Measurements from ENCODE around the gene HES3.

HES3 gene

DNA sequence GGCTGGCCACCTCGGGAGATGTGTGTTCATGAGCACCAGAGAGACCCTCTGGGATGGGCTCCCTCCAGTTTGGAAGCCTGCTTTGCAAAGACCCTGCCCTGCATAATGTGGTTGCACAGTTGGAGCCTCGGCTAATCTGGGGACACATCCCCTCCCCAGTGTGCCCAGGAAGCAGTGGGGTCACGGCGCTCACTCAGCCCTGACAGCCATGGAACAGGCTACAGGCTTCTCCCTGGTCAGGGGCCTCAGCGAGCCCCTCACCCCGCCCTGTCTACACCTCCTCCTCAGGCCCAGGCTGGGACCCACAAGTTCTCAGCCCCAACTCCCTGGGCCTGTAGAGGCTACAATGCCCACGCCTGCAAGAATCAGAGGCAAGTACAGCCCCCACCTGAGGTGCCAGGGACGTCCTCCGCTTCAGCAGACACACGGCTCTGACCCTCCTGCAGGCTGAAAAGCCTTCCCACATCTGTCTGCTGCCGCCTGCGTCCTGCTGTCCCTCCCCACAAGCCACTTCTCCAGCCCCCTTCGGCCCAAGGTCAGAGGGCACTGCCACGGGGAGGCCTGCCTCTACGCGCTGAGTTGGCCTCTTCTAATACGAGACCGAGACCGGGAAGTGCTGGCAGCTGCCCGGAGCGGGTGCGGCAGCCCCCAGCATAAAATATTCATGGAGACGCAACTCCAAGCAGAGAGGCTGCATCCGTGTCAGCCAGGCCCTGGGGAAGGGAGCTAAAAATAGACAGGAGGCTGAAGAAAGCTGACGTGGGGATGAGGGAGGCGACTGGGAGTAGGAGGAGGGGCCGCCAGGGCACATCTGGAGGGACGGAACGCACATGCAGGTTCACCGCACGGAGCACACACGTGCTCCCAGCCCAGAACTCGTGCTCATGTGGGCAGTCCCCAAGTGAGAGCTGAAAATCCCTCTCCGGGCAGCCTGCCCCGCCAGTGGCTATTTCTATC lies 32.1 kb downstream of the HES3 start:
- Histone ChIP-seq H3K79me2 (ENCODE audit: insufficient read depth, low read length) (no peaks in the 10 kb centered on the region), H4K20me1 (ENCODE audit: low read depth, low read length) (no peaks in the 10 kb centered on the region), H3K9me2 (replicated peaks; ENCODE audit: insufficient read depth, low read length) (no peaks in the 10 kb centered on the region), H3K9me3 (ENCODE audit: insufficient read depth, low read length) (no peaks in the 10 kb centered on the region), H3K4me3 (ENCODE audit: insufficient read depth, low read length, poor library complexity, severe bottlenecking) (no peak overlapping the region), H3K4me2 (ENCODE audit: low read depth, low read length, poor library complexity, severe bottlenecking) (no peak overlapping the region), H3K9ac (ENCODE audit: low read length) (no peak overlapping the region), H3K36me3 (ENCODE audit: low read length) (no peaks in the 10 kb centered on the region), H3K27ac (ENCODE audit: low read depth, low read length) (no peak overlapping the region), H3K27me3 (ENCODE audit: low read length) (no peaks in the 10 kb centered on the region), H3F3A (ENCODE audit: insufficient read depth) (no peaks in the 10 kb centered on the region), H2AFZ (ENCODE audit: low read depth, low read length, severe bottlenecking) (no peak overlapping the region)
- TF ChIP-seq EZH2phosphoT487 (conservative IDR thresholded peaks at IDR 0.05; ENCODE audit: low read length) = no peak
- TF ChIP-seq, protein P1, sequence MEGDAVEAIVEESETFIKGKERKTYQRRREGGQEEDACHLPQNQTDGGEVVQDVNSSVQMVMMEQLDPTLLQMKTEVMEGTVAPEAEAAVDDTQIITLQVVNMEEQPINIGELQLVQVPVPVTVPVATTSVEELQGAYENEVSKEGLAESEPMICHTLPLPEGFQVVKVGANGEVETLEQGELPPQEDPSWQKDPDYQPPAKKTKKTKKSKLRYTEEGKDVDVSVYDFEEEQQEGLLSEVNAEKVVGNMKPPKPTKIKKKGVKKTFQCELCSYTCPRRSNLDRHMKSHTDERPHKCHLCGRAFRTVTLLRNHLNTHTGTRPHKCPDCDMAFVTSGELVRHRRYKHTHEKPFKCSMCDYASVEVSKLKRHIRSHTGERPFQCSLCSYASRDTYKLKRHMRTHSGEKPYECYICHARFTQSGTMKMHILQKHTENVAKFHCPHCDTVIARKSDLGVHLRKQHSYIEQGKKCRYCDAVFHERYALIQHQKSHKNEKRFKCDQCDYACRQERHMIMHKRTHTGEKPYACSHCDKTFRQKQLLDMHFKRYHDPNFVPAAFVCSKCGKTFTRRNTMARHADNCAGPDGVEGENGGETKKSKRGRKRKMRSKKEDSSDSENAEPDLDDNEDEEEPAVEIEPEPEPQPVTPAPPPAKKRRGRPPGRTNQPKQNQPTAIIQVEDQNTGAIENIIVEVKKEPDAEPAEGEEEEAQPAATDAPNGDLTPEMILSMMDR (IDR thresholded peaks at IDR 0.05; ENCODE audit: insufficient read depth, low read length, poor library complexity, severe bottlenecking) = no peak

DNA sequence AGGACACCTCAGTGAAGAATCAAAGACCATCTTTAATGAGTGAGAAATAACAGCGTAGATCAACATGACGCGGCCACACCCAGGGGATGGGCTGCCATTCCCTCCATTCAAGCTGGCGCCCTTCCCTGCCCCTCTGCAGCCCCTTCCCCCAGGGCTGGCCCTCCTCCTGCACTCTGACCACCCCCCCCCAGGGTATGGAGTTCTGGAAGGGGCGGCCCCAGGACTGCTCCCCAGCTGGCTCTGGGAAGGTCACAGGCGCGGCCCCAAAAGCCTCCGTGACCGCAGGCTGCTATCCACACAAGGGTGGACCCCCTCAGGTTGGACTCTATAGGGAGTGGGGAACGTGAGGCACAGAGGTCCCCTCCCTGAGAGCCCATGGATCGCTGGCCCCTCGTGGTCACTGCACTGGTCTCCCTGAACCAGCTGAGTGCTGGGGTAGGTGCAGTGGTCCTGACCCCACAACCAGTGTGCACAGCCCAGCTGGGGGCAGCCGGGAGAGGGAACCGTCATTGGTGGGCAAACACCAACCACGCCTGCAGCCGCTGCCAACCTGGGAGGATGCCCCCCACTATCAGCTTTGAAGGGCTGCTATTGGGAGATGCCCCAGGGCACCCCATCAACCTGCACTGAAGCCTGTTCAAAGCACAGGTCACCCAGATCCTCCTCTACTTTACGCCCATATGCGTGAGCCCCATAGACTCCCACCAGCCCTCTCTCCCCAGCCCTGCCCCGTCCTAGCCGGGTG lies 33.0 kb downstream of the HES3 start:
- Histone ChIP-seq H3K4me2 (ENCODE audit: low read depth, low read length, poor library complexity, severe bottlenecking) (no peak overlapping the region), H3K79me2 (ENCODE audit: insufficient read depth, low read length) (no peaks in the 10 kb centered on the region), H3K27me3 (ENCODE audit: low read length) (no peaks in the 10 kb centered on the region), H3K9ac (ENCODE audit: low read length) (no peak overlapping the region), H4K20me1 (ENCODE audit: low read depth, low read length) (no peaks in the 10 kb centered on the region), H3K36me3 (ENCODE audit: low read length) (no peaks in the 10 kb centered on the region), H3K9me3 (ENCODE audit: insufficient read depth, low read length) (no peaks in the 10 kb centered on the region), H3F3A (ENCODE audit: insufficient read depth) (no peaks in the 10 kb centered on the region), H3K4me3 (ENCODE audit: insufficient read depth, low read length, poor library complexity, severe bottlenecking) (no peak overlapping the region), H3K27ac (ENCODE audit: low read depth, low read length) (no peak overlapping the region), H2AFZ (ENCODE audit: low read depth, low read length, severe bottlenecking) (no peak overlapping the region), H3K9me2 (replicated peaks; ENCODE audit: insufficient read depth, low read length) (no peaks in the 10 kb centered on the region)
- no peak for TF ChIP-seq EZH2phosphoT487 (conservative IDR thresholded peaks at IDR 0.05; ENCODE audit: low read length)
- TF ChIP-seq, protein P1 (IDR thresholded peaks at IDR 0.05; ENCODE audit: insufficient read depth, low read length, poor library complexity, severe bottlenecking) = no peak

DNA sequence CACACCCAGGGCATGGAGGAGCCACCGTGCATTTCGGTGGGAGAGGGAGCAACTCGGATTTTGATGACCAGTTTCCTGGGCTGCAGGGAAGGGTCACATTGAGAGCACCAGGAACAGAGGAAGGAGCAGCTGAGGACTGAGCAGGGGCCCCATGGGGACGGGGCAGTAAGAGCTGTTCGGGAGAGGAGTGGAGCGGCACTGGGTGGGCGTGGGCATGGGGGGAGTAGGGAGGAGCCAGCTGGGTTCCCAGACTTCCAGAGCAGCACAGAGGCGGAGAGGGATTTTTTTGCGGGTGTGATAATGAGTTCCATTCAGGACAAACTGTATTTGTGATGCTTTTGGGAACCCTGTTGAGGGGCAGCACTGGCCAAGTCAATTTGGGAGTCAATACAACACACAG lies 34.3 kb downstream of the HES3 start:
- Histone ChIP-seq H3K9ac (ENCODE audit: low read length) (no peak overlapping the region), H3K27me3 (ENCODE audit: low read length) (no peaks in the 10 kb centered on the region), H4K20me1 (ENCODE audit: low read depth, low read length) (no peaks in the 10 kb centered on the region), H3K9me3 (ENCODE audit: insufficient read depth, low read length) (no peaks in the 10 kb centered on the region), H3F3A (ENCODE audit: insufficient read depth) (no peaks in the 10 kb centered on the region), H3K4me2 (ENCODE audit: low read depth, low read length, poor library complexity, severe bottlenecking) (no peak overlapping the region), H3K36me3 (ENCODE audit: low read length) (no peaks in the 10 kb centered on the region), H3K4me3 (ENCODE audit: insufficient read depth, low read length, poor library complexity, severe bottlenecking) (no peak overlapping the region), H3K9me2 (replicated peaks; ENCODE audit: insufficient read depth, low read length) (no peaks in the 10 kb centered on the region), H3K27ac (ENCODE audit: low read depth, low read length) (no peak overlapping the region), H2AFZ (ENCODE audit: low read depth, low read length, severe bottlenecking) (no peak overlapping the region), H3K79me2 (ENCODE audit: insufficient read depth, low read length) (no peaks in the 10 kb centered on the region)
- TF ChIP-seq, protein P1 (IDR thresholded peaks at IDR 0.05; ENCODE audit: insufficient read depth, low read length, poor library complexity, severe bottlenecking) = no peak
- TF ChIP-seq EZH2phosphoT487 (conservative IDR thresholded peaks at IDR 0.05; ENCODE audit: low read length) = no peak
